VCaP (cell line): ENCODE results near the gene MACF1.

Experiments
- H3K27ac ChIP-seq: fragments of 450-650 bp; 2 replicates; pipeline ENCODE4 v1.5.1; 2017
- CTCF ChIP-seq: fragments of 450-650 bp; conservative IDR thresholded peaks from 2 replicates; pipeline ENCODE4 v1.5.1; 2017; ENCODE audit warnings: mild to moderate bottlenecking, moderate library complexity

Gene MACF1

GRCh38 chr1:39331647-39332046, 127.2 kb downstream of the MACF1 start:
- TF ChIP-seq CTCF = no peak
- H3K27ac ChIP-seq = no peak overlapping the region

GRCh38 chr1:39332291-39332690, 127.8 kb downstream of the MACF1 start:
- no peak overlapping the region for H3K27ac ChIP-seq
- no peak for TF ChIP-seq CTCF

GRCh38 chr1:39332828-39333227, 128.3 kb downstream of the MACF1 start:
- no peak for TF ChIP-seq CTCF
- H3K27ac ChIP-seq = no peak overlapping the region

- TF ChIP-seq CTCF = no peak
- no peak overlapping the region for H3K27ac ChIP-seq
These were observed 128.8 kb downstream of the MACF1 start for GRCh38 chr1:39333296-39333695.

- no peak overlapping the region for H3K27ac ChIP-seq
- TF ChIP-seq CTCF = no peak
These were observed 130.7 kb downstream of the MACF1 start for GRCh38 chr1:39335216-39335615.

- no peak overlapping the region for H3K27ac ChIP-seq
- no peak for TF ChIP-seq CTCF
These were observed 132.6 kb downstream of the MACF1 start for GRCh38 chr1:39337067-39337466.

GRCh38 chr1:39342776-39343175, 138.3 kb downstream of the MACF1 start:
- no peak for TF ChIP-seq CTCF
- peak overlapping the region; percentile 94; the same call in 1 of the 2 replicates for H3K27ac ChIP-seq
